ENCODE data around the gene FBLN5.

The FBLN5 gene, protein sequence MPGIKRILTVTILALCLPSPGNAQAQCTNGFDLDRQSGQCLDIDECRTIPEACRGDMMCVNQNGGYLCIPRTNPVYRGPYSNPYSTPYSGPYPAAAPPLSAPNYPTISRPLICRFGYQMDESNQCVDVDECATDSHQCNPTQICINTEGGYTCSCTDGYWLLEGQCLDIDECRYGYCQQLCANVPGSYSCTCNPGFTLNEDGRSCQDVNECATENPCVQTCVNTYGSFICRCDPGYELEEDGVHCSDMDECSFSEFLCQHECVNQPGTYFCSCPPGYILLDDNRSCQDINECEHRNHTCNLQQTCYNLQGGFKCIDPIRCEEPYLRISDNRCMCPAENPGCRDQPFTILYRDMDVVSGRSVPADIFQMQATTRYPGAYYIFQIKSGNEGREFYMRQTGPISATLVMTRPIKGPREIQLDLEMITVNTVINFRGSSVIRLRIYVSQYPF

DNA sequence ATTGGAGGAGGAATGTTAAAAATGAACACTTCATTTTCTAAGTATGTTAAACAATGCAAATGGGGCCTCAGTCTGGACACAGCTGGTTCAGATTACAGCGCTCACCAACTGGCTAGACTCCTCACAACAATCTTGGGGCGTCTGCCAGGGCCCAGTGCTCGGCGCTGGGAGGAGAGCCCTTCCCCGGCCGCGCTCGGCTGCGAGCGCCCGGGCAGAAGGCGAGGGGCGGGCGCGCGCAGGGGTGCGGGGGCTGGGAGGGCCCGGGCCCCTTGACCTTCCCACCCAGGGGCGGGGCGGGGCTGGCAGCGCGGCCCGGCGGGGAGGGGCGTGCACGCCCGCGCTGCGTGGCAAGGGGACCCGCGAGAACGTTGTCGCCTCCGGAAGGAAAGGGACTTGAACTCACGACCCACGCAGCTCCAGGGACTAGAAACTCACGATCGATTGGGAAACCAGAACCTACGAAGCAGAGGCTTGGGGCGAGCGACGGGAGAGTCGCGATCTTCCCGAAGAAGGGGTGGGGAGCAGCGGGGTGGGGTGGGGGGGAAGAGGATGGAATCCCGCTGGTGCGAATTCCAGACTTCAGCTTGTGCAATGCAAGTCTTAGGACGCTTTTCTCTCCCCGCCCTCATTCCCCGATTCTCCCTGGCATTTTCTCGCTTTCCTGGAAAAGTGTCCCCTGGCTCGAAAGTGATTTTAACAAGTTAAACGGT, at the start of gene FBLN5:
Gene FBLN5 (minus strand): TSS at position 220 of the 710 bp plus-strand sequence. CDS start 465 bp downstream, outside the sequence.
- peak within 1 kb of the TSS; percentile 38; the same call in 1 of the 2 replicates for H3K4me3 ChIP-seq (ENCODE audit: low read length)
- TF ChIP-seq ZNF274 (IDR thresholded peaks at IDR 0.05; ENCODE audit: low read depth, low read length), result no peak

DNA sequence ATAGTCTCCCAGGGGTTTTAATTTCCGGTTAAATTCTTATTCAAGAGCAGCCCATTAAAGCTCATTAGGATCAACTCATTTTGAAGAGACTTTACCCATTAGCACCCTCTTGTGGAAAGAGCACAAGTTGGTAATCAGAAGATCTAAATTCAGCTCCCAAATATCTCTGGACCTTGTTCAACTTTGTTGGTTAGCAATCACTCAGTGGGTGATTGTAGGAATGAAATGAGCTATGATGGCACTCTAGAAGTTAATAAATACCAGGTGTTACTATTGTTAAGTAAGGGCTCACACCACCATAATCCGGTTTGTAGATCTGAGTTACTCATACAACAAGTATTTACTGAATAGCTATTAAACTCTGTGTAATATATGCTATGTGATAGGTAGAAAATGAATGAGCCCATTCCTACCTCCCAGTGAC, 49.5 kb upstream of the FBLN5 start:
- TF ChIP-seq ZNF274 (IDR thresholded peaks at IDR 0.05; ENCODE audit: low read depth, low read length), result no peak
- H3K4me3 ChIP-seq (ENCODE audit: low read length), result no peak overlapping the region

DNA sequence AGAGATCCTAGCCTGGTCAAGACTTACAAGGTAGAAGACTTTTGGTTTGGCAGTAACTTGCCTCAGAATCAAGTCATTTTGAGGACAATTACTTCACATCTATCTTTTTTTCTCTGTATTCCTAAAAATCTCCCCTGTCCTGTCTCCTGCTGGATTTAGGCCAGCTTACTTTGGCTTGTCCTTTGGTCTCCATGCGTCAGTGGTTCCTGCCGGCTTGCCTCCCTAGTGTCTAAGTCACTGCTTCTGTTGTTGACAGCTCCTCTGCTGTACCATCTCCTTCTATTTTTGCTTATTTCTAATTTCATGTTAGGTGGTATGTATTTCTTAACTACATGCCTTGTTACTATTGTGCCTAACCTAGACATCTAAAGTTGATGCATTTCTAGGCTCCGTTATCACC, 39.7 kb upstream of the FBLN5 start:
- H3K4me3 ChIP-seq (ENCODE audit: low read length), result no peak overlapping the region
- no peak for TF ChIP-seq ZNF274 (IDR thresholded peaks at IDR 0.05; ENCODE audit: low read depth, low read length)

DNA sequence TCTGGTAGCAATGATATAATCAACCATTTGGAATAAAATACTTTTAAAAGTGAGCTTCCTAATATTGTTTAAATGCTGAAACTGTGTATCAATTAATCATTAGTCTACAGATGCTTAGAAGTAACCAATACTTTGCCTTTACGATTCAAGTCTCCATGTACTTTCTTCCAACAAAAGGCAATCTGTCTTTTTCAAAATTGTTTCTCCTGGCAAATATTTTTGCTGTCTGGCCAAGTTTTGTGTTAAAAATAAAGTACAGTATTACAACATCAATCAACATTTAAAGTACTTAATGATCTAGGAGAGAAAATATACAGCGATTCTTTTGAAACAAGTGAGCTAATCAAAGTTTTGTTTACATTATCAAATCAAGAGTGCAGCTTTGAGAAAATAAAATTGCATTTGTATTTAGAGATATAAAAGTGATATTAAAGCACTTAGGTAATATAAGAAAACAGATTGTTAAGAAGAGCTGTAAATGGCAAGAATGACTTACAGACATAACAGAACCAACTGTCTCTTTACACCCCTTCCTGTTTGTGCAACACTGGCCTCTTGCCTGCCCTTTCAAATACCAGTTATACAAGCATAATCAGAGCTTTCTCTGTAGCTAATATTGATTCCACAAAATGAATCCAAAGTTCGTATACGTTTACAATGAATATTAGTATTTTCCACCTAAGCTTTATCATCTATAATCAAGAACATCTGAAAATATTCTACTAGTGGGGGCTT, 38.2 kb upstream of the FBLN5 start:
- no peak for TF ChIP-seq ZNF274 (IDR thresholded peaks at IDR 0.05; ENCODE audit: low read depth, low read length)
- no peak overlapping the region for H3K4me3 ChIP-seq (ENCODE audit: low read length)

DNA sequence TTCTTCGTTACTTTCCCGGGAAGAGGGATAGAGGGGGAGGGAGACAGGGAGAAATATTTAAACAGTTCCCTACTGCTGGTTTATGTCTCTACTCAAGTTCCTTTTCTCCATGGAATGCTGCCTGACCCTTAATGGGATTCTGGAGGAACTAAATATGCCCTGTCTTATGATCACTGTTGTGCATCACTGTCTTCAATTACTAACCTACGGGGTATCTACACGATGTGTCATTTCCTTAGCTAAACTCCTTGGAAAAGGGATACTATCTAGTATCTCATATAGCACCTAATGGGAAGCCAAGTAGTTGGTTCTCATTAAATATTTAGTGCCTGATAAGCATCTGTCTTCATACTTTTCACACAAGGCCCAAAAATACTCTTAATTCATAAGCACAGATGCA, 37.5 kb upstream of the FBLN5 start:
- H3K4me3 ChIP-seq (ENCODE audit: low read length), result no peak overlapping the region
- no peak for TF ChIP-seq ZNF274 (IDR thresholded peaks at IDR 0.05; ENCODE audit: low read depth, low read length)

DNA sequence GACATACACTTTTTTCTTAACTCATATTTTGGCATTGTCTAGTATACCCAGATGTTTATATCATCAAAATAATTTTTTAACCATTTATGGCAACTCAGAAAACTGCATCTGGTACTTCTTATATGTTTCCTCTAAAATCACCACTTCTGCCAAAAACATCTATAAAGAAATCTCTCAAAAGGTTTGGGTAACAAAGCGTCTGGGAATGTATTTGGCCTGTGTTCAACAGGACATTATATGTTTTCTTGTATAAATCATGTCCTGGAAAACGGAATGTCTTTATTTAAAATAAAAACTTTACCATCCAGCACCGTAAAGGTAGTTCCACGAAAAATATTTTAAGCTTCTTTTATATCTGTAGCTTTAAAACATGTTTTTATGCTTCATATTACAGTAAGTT, 36.1 kb upstream of the FBLN5 start:
- no peak overlapping the region for H3K4me3 ChIP-seq (ENCODE audit: low read length)
- no peak for TF ChIP-seq ZNF274 (IDR thresholded peaks at IDR 0.05; ENCODE audit: low read depth, low read length)

DNA sequence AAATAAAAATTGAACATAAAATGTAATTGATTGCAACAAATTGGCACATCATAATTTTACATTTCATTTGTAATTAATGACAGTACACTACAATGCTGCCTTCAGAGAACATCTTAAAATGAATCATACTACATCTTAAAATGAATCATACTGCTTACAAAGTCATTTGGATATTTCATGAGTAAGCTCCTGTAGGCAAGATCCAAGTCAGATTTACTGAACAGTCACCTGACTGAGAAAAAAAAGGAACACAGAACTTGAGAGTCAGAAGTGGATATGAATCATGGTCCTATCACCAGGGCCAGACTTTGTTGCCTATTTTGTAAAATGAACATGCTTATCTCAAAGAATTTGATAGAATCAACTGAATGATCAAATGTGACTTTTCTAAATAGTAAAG, 32.7 kb upstream of the FBLN5 start:
- no peak overlapping the region for H3K4me3 ChIP-seq (ENCODE audit: low read length)
- no peak for TF ChIP-seq ZNF274 (IDR thresholded peaks at IDR 0.05; ENCODE audit: low read depth, low read length)

DNA sequence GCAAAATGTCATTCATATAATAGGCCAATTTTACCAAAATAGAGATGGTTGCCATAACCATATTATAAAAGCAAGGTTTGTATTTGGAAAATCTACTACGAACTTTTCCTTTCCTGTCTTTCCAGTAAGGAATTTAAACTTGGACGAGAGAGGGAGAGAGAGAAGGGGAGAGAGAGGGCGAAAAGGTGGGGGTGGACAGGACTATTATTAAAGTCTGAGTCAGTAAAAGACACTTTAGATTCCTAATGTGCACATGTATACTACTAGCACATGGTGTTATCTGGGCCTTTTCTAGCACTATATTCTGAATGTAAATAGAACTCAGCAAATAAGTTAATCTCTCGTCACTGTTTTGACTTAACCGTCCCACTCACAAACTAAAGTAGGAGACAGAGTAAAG, 30.4 kb upstream of the FBLN5 start:
- no peak for TF ChIP-seq ZNF274 (IDR thresholded peaks at IDR 0.05; ENCODE audit: low read depth, low read length)
- no peak overlapping the region for H3K4me3 ChIP-seq (ENCODE audit: low read length)

DNA sequence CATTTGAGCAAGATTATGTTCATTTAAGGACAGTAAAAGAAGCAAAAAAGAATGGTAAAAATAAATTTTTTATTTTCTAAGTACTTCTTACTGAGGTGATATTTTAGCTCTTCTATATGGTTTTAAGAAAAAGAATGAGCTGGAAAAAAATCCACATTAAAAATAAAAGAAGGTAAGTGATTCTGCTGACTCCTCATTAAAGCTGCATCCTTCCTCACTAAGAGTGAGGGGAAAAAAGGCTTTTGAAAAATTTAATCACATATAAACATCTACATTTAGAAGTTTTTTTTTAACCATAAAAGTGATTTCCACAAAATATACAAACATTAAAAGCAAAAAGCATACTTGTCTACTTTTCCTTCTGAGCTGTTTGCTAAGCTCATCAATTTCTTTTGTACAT, 28.3 kb upstream of the FBLN5 start:
- TF ChIP-seq ZNF274 (IDR thresholded peaks at IDR 0.05; ENCODE audit: low read depth, low read length), result no peak
- H3K4me3 ChIP-seq (ENCODE audit: low read length), result no peak overlapping the region

DNA sequence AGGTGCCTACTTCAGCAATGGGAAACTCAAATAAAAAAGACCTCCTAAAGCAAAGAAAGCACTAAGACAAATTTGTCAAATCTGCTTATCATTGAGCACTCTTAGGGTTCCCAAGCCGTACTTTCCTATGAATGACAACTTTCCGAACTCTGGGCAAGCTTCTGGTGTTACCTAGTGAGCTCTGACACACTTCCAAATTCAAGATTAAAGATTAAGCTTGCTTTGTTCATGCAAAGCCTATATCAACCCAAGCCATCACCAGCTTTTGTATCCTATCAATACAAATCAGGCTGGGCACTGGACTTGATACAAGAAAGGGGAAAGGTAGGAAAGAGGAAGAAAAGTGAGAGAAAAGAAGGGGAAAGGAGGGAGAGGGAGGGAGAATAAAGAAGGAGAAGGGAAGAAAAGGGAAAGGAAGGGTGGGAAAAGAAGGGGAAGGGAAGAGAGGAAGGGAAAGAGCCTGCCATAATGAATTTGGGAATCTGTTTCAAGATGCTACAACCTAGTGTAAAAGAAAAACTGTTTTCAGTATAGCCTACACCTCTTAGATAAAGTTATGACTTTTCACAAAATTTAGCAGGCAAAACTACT, 23.8 kb upstream of the FBLN5 start:
- H3K4me3 ChIP-seq (ENCODE audit: low read length), result no peak overlapping the region
- no peak for TF ChIP-seq ZNF274 (IDR thresholded peaks at IDR 0.05; ENCODE audit: low read depth, low read length)

DNA sequence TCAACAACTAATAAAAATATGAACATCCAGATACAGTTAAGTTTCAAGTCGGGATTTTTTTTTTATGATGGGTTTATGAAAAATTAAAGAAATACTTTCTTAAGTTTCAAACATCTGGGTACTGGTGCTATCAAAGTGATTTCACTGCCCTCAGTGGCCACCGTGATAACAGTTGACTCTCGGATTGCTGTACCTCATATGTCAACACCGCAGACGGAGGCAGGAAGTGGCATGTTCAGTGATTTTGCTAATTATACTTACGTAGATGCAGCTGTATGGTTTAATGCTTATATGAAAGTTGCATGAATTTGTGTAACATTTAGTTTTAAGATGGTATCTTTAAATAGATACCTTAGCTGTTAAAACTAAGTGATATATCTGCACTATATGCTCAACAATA, 20.8 kb upstream of the FBLN5 start:
- H3K4me3 ChIP-seq (ENCODE audit: low read length), result no peak overlapping the region
- TF ChIP-seq ZNF274 (IDR thresholded peaks at IDR 0.05; ENCODE audit: low read depth, low read length), result no peak

DNA sequence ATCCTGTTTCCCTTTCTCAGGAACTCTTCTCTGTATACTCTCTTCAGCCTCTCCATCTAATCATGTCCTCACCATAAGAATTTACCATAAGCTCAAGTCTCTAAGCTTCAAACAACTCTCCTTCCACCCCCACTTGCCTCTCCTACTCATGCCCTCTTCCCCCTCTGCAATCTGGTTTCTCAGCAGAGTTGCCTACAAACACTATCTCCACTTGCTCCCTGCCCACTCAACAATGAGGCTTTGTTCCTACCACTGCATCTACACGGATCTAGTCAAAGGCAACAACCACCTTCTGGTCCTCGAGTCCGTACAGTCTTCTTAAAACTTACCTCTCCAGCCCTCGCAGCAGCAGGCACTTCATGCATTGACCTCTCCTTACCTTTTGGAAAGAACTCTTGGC, 17.2 kb upstream of the FBLN5 start:
- H3K4me3 ChIP-seq (ENCODE audit: low read length), result no peak overlapping the region
- TF ChIP-seq ZNF274 (IDR thresholded peaks at IDR 0.05; ENCODE audit: low read depth, low read length), result no peak

DNA sequence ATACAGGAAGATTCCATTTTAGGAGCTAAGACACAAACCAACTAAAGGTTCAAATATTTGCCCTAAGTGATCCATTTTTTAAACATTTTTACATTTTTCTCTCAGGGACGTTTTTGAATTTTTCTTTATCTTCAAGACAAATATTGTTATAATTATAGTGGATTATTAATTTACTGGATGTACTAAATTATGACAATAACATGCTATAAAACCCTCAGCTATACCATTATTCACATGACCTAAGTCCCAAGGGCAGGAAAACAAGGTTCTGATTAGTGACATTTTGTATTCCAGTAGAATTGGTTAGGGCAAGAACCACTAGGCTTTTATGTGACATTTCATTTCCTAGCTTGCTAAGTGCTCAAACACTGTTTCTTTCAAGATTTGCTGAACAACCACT, 16.5 kb upstream of the FBLN5 start:
- no peak for TF ChIP-seq ZNF274 (IDR thresholded peaks at IDR 0.05; ENCODE audit: low read depth, low read length)
- no peak overlapping the region for H3K4me3 ChIP-seq (ENCODE audit: low read length)

DNA sequence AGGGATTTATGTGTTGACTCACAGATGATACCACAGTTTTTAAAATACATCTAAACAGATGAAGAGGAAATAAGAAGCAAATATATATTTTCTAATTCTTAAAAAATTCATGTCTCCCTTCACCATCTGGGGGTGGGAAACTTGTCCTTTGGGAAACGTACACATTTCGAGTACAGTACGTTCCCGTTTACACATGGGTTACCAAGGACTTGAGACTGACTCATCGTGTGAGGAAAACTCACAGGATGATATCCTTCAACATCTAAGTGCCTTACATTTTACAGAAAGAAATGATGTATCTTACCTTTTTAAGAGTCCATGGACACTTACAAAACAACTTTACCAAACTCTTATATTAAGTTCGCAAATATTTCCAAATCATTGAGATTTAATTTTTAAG, 16.0 kb upstream of the FBLN5 start:
- H3K4me3 ChIP-seq (ENCODE audit: low read length), result no peak overlapping the region
- no peak for TF ChIP-seq ZNF274 (IDR thresholded peaks at IDR 0.05; ENCODE audit: low read depth, low read length)
